Adipocyte (in vitro differentiated cells): ENCODE data around the gene LRRC4.
A peak's percentile ranks its signal among the peaks of the same experiment; 100 is the strongest.

Experiments used
- DNase-seq: peaks from one replicate; pipeline ENCODE4 v3.0.0-alpha.2; 2015; ENCODE audit warnings: low read depth
- H3K27me3 ChIP-seq: replicated peaks from 2 replicates; pipeline ENCODE4 v1.7.0; 2013; ENCODE audit warnings: mild to moderate bottlenecking, low read length, moderate library complexity; ENCODE audit not compliant: control insufficient read depth, insufficient read depth
- H3K36me3 ChIP-seq: 2 replicates; pipeline ENCODE4 v1.7.0; 2013; ENCODE audit warnings: low read length, mild to moderate bottlenecking, moderate library complexity; ENCODE audit not compliant: control insufficient read depth, insufficient read depth, severe bottlenecking
- H3K4me1 ChIP-seq: 2 replicates; pipeline ENCODE4 v1.7.0; 2013; ENCODE audit warnings: mild to moderate bottlenecking, low read length, moderate library complexity; ENCODE audit not compliant: control insufficient read depth, insufficient read depth
- H3K4me3 ChIP-seq: 2 replicates; pipeline ENCODE4 v1.7.0; 2013; ENCODE audit warnings: mild to moderate bottlenecking, low read length, moderate library complexity
- H3K9ac ChIP-seq: 2 replicates; pipeline ENCODE4 v1.7.0; 2013; ENCODE audit warnings: mild to moderate bottlenecking, low read length, moderate library complexity
- H3K9me3 ChIP-seq: 2 replicates; pipeline ENCODE4 v1.7.0; 2013; ENCODE audit warnings: mild to moderate bottlenecking, low read length, moderate library complexity; ENCODE audit not compliant: control insufficient read depth

The LRRC4 gene

GRCh38 chr7:128003787-128004186 lies 27.4 kb downstream of the LRRC4 start:
- H3K9me3 ChIP-seq: no peaks in the 10 kb centered on the region
- H3K4me3 ChIP-seq: no peak overlapping the region
- H3K36me3 ChIP-seq: peaks cover 3% of the 10 kb centered on the region

GRCh38 chr7:128003167-128003566 lies 28.1 kb downstream of the LRRC4 start:
- no peak overlapping the region for H3K4me3 ChIP-seq
- H3K27me3 ChIP-seq: no peaks in the 10 kb centered on the region
- no peak overlapping the region for H3K9ac ChIP-seq
- no peaks in the 10 kb centered on the region for H3K9me3 ChIP-seq
- DNase-seq: no peak
- peaks cover 6% of the 10 kb centered on the region for H3K36me3 ChIP-seq
- peaks cover 21% of the 10 kb centered on the region for H3K4me1 ChIP-seq

More at GRCh38 chr7:128003787-128004186, 27.4 kb downstream of the LRRC4 start:
- Histone ChIP-seq H3K9ac (no peak overlapping the region), H3K4me1 (peaks cover 21% of the 10 kb centered on the region), H3K27me3 (no peaks in the 10 kb centered on the region)
- no peak for DNase-seq

- no peak for DNase-seq
- Histone ChIP-seq H3K9me3 (no peaks in the 10 kb centered on the region), H3K27me3 (no peaks in the 10 kb centered on the region), H3K4me1 (peaks cover 44% of the 10 kb centered on the region), H3K4me3 (peak overlapping the region; percentile 3), H3K9ac (no peak overlapping the region), H3K36me3 (peaks cover 9% of the 10 kb centered on the region)
Observed at GRCh38 chr7:128000854-128001265, 30.4 kb downstream of the LRRC4 start.

DNA sequence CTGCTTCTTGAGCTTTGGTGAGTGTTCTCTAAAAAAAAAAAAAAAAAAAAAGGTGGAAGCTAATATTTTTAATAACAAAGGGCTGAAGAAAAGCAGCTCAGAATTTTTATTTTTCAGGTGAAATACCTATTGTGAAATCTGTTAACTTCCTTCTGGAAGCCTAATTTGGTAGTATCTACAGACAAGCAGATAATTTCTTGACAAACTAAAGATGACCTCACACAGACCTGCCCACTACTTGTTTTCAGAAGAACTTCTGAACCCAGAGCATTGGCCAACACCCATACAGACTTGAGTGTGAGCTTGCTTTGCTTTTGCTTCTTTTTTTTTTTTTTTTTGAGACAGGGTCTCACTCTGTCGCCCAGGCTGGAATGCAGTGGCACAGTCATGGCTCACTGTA lies 31.2 kb downstream of the LRRC4 start:
- no peak overlapping the region for H3K9ac ChIP-seq
- no peaks in the 10 kb centered on the region for H3K9me3 ChIP-seq
- no peak for DNase-seq
- H3K4me3 ChIP-seq: no peak overlapping the region
- peaks cover 52% of the 10 kb centered on the region for H3K4me1 ChIP-seq
- H3K27me3 ChIP-seq: no peaks in the 10 kb centered on the region
- peaks cover 9% of the 10 kb centered on the region for H3K36me3 ChIP-seq

DNA sequence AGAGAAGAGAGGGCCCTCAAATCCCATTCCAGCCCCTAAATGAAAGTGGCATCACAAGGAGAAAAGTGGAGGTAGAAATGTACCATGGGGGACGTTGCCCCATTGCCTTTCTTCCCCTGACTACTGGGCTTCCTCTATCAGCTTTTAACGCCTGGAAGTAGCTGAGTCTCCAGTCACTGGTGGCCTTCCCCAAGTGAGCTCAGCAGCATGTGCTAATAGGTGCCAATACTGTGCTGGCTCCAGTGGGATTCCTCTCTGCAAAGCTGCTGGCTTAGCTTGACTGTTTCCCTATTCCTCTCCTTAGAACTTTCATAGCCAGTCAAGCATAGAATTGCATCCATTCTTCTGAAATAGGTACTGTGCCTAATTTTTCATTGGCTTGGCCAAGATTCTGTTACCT lies 32.6 kb downstream of the LRRC4 start:
- no peaks in the 10 kb centered on the region for H3K9me3 ChIP-seq
- H3K9ac ChIP-seq: no peak overlapping the region
- no peak overlapping the region for H3K4me3 ChIP-seq
- H3K36me3 ChIP-seq: peaks cover 10% of the 10 kb centered on the region
- no peaks in the 10 kb centered on the region for H3K27me3 ChIP-seq
- DNase-seq: no peak
- H3K4me1 ChIP-seq: peaks cover 63% of the 10 kb centered on the region

DNA sequence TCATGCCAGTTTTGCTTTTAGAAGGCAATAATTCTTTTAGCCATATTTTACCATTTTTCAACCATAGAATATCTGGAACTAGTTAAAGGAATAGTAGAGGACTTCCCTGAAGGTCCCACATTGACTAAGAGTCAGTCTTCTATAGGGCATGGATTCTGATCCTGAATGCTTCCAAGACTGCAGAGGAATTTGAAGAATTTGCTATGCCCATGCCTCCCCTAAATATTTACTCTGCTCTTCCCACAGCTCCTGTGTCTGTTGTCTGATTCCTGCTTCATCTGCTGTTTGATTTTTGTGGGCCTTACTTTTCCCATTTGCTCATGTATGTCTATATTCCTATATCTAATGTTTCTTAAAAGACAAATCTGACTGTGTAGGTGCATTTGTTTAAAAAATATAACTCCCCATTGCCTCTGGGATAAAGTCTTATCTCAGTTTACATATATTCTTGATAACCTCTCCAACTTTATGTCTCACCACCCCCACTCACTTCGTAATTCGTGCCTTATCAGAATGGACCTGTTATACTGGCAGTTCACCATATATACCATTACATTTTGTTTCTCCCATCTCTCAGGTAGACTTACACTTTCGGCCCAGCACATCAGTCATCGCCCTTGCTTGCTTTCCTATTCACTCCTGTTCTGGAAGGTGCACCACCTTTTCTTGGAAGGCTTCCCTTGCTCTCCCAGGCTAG lies 33.9 kb downstream of the LRRC4 start:
- peak overlapping the region; percentile 79 for H3K9ac ChIP-seq
- H3K4me3 ChIP-seq: peak overlapping the region; percentile 2
- H3K4me1 ChIP-seq: peaks cover 63% of the 10 kb centered on the region
- no peaks in the 10 kb centered on the region for H3K27me3 ChIP-seq
- H3K36me3 ChIP-seq: peaks cover 23% of the 10 kb centered on the region
- peak; percentile 28 for DNase-seq
- H3K9me3 ChIP-seq: no peaks in the 10 kb centered on the region

DNA sequence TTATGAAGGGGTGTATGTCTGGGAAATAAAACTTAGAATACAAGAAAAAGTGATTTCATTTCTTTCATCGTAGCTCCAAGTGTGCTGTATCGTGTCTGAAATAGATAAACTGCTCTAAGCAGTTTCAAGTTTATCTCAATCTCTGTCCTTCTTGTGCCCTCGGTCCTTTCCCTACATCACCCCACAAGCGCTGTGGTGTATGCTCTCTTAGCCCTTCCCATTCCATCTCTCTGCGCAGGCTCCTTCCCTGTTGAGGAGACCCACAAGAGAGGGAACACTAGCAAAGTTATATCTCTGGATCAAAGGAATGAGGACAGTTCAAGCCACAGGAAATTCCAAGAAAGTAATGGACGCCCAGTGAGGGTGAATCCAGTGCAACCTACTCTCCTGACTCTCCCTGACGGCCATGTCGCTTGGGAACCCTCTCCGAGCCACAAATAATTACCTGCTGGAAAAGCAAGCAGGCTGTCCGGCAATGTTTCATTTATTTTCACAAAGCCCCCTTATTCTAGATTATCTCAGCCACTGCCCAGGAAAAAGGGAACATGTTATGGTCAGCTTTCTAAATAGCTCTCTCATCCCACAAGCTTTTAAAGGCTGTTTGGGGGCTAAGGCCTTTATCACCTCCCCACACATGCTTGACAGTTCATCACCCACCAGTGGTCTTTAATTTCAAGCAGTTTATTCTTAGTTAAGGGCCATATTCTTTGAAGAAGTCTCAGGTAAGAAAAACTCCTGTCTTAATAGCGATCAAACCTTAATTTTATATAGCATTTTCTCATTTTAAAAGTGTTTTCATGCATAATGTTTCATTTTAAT lies 34.8 kb downstream of the LRRC4 start:
- Histone ChIP-seq H3K27me3 (no peaks in the 10 kb centered on the region), H3K36me3 (peaks cover 32% of the 10 kb centered on the region), H3K9me3 (no peaks in the 10 kb centered on the region), H3K9ac (peak overlapping the region; percentile 79), H3K4me3 (peak overlapping the region; percentile 37), H3K4me1 (peaks cover 63% of the 10 kb centered on the region)
- DNase-seq: no peak

DNA sequence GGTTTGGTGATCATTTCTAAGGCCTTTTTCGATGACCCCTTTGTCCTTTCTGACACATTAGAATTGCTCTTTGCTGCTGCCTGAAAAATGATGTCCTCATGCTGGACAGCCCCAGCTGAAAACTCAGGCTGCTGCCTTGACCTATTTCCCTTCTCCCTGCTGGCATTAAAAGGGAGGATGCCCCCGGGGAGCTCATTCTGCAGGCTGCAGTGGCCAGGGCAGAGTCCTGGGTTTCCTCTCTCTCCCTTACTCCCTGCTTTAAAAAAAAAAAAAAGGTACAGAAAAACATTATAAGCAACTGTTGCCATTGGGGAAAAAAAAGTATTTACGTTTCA lies 35.4 kb downstream of the LRRC4 start:
- Histone ChIP-seq H3K27me3 (no peaks in the 10 kb centered on the region), H3K9ac (peak overlapping the region; percentile 79), H3K36me3 (peaks cover 38% of the 10 kb centered on the region), H3K9me3 (no peaks in the 10 kb centered on the region), H3K4me3 (peak overlapping the region; percentile 37), H3K4me1 (peaks cover 57% of the 10 kb centered on the region)
- DNase-seq: no peak

DNA sequence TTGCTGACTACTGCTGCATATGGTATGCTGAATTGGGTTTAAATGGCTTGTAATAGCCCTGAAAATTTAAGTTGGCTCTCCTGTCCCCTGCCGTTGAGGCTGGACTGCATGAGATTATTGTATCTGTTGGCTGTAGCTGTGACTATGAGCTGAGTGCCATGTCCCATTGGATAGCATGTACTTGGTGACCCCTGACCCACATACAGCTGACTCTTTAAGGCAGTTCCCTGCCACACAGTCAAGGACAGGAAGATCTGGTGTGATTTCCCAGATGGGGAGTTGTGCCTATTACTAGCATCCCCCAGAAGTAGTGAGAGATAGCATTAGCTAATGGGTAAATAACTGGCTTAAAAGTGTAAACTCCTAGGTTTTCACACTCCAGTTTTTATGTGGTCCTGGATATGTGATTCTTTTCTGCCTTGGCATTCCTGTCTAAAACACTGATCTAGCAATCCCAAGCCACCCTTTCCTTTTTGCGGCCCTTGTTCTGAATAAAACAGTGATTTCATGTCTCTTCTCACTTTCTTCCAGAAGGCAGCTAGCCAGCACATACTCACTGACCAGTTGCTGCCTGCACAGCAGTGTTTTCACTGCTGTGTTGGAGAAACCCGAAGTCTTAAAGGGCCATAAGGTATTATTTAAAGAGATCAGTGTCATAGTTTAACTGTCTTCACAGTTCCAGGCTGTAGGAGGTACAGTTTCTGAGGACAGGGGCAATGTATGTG lies 35.9 kb downstream of the LRRC4 start:
- peaks cover 42% of the 10 kb centered on the region for H3K36me3 ChIP-seq
- H3K4me1 ChIP-seq: peaks cover 51% of the 10 kb centered on the region
- H3K4me3 ChIP-seq: peak overlapping the region; percentile 37
- no peaks in the 10 kb centered on the region for H3K9me3 ChIP-seq
- peak overlapping the region; percentile 79 for H3K9ac ChIP-seq
- H3K27me3 ChIP-seq: no peaks in the 10 kb centered on the region
- peak; percentile 53 for DNase-seq

DNA sequence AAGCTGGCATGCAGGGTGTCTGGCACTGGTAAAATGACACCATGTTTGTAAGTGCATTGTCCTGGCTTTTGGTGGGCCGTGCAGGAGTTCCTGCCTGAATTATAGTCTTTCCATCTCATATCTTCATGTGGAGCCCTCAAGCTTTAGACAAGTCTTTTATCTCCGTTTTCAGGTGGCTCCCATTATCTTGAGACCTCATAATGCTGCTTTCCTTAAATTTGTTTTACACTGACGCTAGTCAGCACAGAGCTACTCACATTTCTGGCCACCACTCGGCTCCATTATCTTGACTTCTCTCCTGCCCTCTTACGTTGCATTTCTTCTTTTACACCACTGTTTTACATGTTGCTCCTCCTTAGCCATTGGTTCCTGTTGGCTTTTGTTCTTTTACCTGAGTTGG lies 37.2 kb downstream of the LRRC4 start:
- DNase-seq: no peak
- Histone ChIP-seq H3K36me3 (peaks cover 41% of the 10 kb centered on the region), H3K4me3 (no peak overlapping the region), H3K9me3 (no peaks in the 10 kb centered on the region), H3K4me1 (peaks cover 43% of the 10 kb centered on the region), H3K27me3 (no peaks in the 10 kb centered on the region), H3K9ac (no peak overlapping the region)

DNA sequence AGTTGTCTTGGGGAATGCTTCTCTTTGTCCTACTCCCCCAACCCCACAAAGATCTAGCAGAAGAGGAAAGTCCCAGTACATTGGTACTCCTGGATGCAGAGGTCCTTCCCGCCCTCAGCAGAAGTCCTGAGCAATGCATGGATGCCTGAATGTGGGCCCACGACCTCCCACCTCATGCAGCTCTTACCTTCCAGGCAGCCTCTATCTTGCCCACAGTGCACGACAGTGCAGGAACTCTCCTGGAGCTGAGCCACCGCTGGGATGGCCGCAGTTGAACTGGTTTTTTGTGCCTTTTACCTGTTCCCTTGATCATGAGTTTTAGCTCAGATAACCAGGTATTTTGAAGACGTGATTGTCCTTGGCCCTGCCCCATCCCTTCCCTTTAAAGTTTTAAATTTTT lies 37.9 kb downstream of the LRRC4 start:
- Histone ChIP-seq H3K9ac (no peak overlapping the region), H3K27me3 (no peaks in the 10 kb centered on the region), H3K9me3 (no peaks in the 10 kb centered on the region), H3K4me1 (peaks cover 48% of the 10 kb centered on the region), H3K36me3 (peaks cover 35% of the 10 kb centered on the region), H3K4me3 (no peak overlapping the region)
- DNase-seq: no peak
